K562 (cell line): Measurements from ENCODE around the gene ZDHHC14. TPM values are rescaled to one million over a fixed set of nuclear protein-coding genes. Genes with fewer than 3 reads are reported as not detected.
A peak's percentile ranks its signal among the peaks of the same experiment; 100 is the strongest.

Experiments used
- BACH1 ChIP-seq: fragments of 200-800 bp; sonication (Bioruptor generic); IDR thresholded peaks from 2 replicates; pipeline ENCODE4 v1.6.1; 2016; ENCODE audit warnings: missing genetic modification characterization, missing compliant biosample characterization
- CGGBP1 ChIP-seq: fragments of 250-450 bp; sonication (Bioruptor Pico); IDR thresholded peaks from 2 replicates; pipeline ENCODE4 v1.9.0; 2021; ENCODE audit warnings: mild to moderate bottlenecking
- CREB3L1 ChIP-seq: fragments of 450-650 bp; IDR thresholded peaks from 2 replicates; pipeline ENCODE4 v1.6.1; 2014; ENCODE audit warnings: low read depth, mild to moderate bottlenecking, moderate library complexity, borderline replicate concordance
- EGR1 ChIP-seq: fragments of 450-650 bp; conservative IDR thresholded peaks from 2 replicates; pipeline ENCODE4 v1.6.1; 2017; ENCODE audit warnings: mild to moderate bottlenecking
- HNRNPH1 ChIP-seq: fragments of 200-400 bp; formaldehyde crosslinking; optimal IDR thresholded peaks from 2 replicates; pipeline ENCODE3; 2017; ENCODE audit warnings: low read depth, mild to moderate bottlenecking, low read length, moderate library complexity
- IRF1 ChIP-seq: sonication (generic); formaldehyde crosslinking; IDR thresholded peaks from 2 replicates; pipeline ENCODE4 v1.8.0; 2022; ENCODE audit warnings: missing genetic modification reagents, mild to moderate bottlenecking, borderline replicate concordance
- KDM1A ChIP-seq, 2 experiments: fragments of 450-650 bp; IDR thresholded peaks; 2 replicates each; pipeline ENCODE4 v1.6.1; 2016; ENCODE audit warnings: mild to moderate bottlenecking in 2 of 2
- MEIS2 ChIP-seq: fragments of 450-650 bp; IDR thresholded peaks from 2 replicates; pipeline ENCODE4 v1.6.1; 2014; ENCODE audit warnings: mild to moderate bottlenecking; ENCODE audit not compliant: partially characterized antibody
- PCBP2 ChIP-seq: fragments of 200-400 bp; formaldehyde crosslinking; IDR thresholded peaks from 2 replicates; pipeline ENCODE4 v1.6.1; 2018; ENCODE audit warnings: low read length, low read depth, mild to moderate bottlenecking, moderate library complexity; ENCODE audit not compliant: poor library complexity, severe bottlenecking
- PHF20 ChIP-seq: fragments of 450-650 bp; IDR thresholded peaks from 2 replicates; pipeline ENCODE4 v1.6.1; 2018; ENCODE audit not compliant: partially characterized antibody
- PML ChIP-seq: IDR thresholded peaks from 2 replicates; pipeline ENCODE4 v1.6.1; 2012; ENCODE audit warnings: low read length, inconsistent platforms
- RBM17 ChIP-seq: fragments of 200-400 bp; formaldehyde crosslinking; IDR thresholded peaks from 2 replicates; pipeline ENCODE4 v1.6.1; 2017; ENCODE audit warnings: low read depth, mild to moderate bottlenecking, low read length, borderline replicate concordance
- REST ChIP-seq, 2 experiments: fragments of 450-650 bp; formaldehyde crosslinking in 1 of 2; IDR thresholded peaks; 2 replicates each; pipeline versions ENCODE4 v1.4.0 to v1.6.1; 2014 to 2020; ENCODE audit warnings: mild to moderate bottlenecking in 2 of 2, borderline replicate concordance in 1 of 2, low read depth in 1 of 2
- RHOXF2B ChIP-seq: fragments of 250-450 bp; sonication (Bioruptor Pico); conservative IDR thresholded peaks from 2 replicates; pipeline ENCODE4 v1.5.1; 2021
- ZBTB49 ChIP-seq: sonication (generic); formaldehyde crosslinking; IDR thresholded peaks from 2 replicates; pipeline ENCODE4 v1.8.0; 2022; ENCODE audit warnings: missing genetic modification reagents, mild to moderate bottlenecking, borderline replicate concordance
- polyA plus RNA-seq, 8 experiments: library from polyadenylated mRNA; depleted of rRNA in 4 of 8; stranded (reverse) in 5 of 8; unstranded in 3 of 8; fragments of >200 nt; fragmentation: Nextera tagmentation in 2 of 8; fragmentation: Illumina TruSeq in 1 of 8; extraction: Ambion mirVana in 2 of 8; extraction: Trizol in 1 of 8; gene quantifications; 2 replicates each; pipeline versions ENCODE4 v1.2.1 to v1.2.3, GENCODE V29; 2011 to 2014; ENCODE audit warnings: inconsistent platforms in 1 of 8, missing spikeins in 1 of 8
- total RNA-seq, 7 experiments: library from RNA; depleted of rRNA in 6 of 7; stranded (reverse); fragments of >200 nt in 6 of 7; fragmentation: Illumina TruSeq in 2 of 7; extraction: Trizol in 2 of 7; gene quantifications; 2 replicates each; pipeline versions ENCODE4 v1.2.1 to v1.2.3, GENCODE V29; 2011 to 2021; ENCODE audit warnings: low replicate concordance in 1 of 7

ZDHHC14 gene
- total and polyA plus RNA-seq, 9 of the 15 experiments (the other 6 are each of a cell fraction or from before 2014, with no cell fraction given) = 0.92 to 23.1 (median 13.8) TPM

- peak; percentile 29; the same call in 1 of the 2 replicates for TF ChIP-seq REST (IDR thresholded peaks at IDR 0.05; ENCODE audit: borderline replicate concordance)
- TF ChIP-seq REST (CRISPR knock-in tag; IDR thresholded peaks at IDR 0.05; ENCODE audit: low read depth) = no peak
- TF ChIP-seq KDM1A (IDR thresholded peaks at IDR 0.05) = peak in 1 of 2 experiments; percentile 48; a peak in 2 of 4 replicates
- TF ChIP-seq EGR1 = peak; percentile 94
- TF ChIP-seq IRF1 (CRISPR knock-in tag) = no peak
- TF ChIP-seq RBM17 = no peak
- TF ChIP-seq ZBTB49 (CRISPR knock-in tag) = no peak
- no peak for TF ChIP-seq HNRNPH1
- no peak for TF ChIP-seq BACH1 (tag)
- TF ChIP-seq CGGBP1 (CRISPR knock-in tag) = no peak
- no peak for TF ChIP-seq RHOXF2B
- TF ChIP-seq MEIS2 = no peak
- TF ChIP-seq PML = 0 out of 2 replicates have a peak, but pooled peaks have one; percentile 19
- no peak for TF ChIP-seq PCBP2
- no peak for TF ChIP-seq PHF20
- 0 out of 2 replicates have a peak, but pooled peaks have one; percentile 27 for TF ChIP-seq CREB3L1
These were observed 78.3 kb downstream of the ZDHHC14 start (continued) for GRCh38 chr6:157459327-157459726.
